ENCODE results near the gene CACNA1C. TPM values are rescaled to one million over a fixed set of nuclear protein-coding genes. Genes with fewer than 3 reads are reported as not detected.

Gene CACNA1C
- total RNA-seq, 2 donors from 2014 or later: 0.86 to 6.3 TPM

GRCh38 chr12:2283480-2283879, 230.7 kb downstream of the CACNA1C start:
- no peaks in the 10 kb centered on the region for H3K4me1 ChIP-seq (ENCODE audit: control insufficient read depth, insufficient read depth, low read length)
- H3K27ac ChIP-seq (ENCODE audit: low read depth, low read length): no peak overlapping the region
- WGBS, 2 experiments (ENCODE audit: insufficient coverage in 1 of 2, insufficient read length in 1 of 2): 87 to 89% methylated on average over 5 to 6 of the region's 6 CpGs
- no peaks in the 10 kb centered on the region for H3K27me3 ChIP-seq (ENCODE audit: control insufficient read depth, insufficient read depth, low read length, poor library complexity, severe bottlenecking)
- DNase-seq: peak; percentile 42
- H3K9ac ChIP-seq (ENCODE audit: extremely low read depth, low read length, poor library complexity, severe bottlenecking): no peak overlapping the region
- no peak overlapping the region for H3K27ac Mint-ChIP-seq
- H3K9me3 Mint-ChIP-seq: peaks cover 8% of the 10 kb centered on the region
- H3K4me3 ChIP-seq (ENCODE audit: low read length): no peak overlapping the region
- no peaks in the 10 kb centered on the region for H3K36me3 Mint-ChIP-seq (ENCODE audit: low read depth)
- peaks cover 26% of the 10 kb centered on the region for H3K4me1 Mint-ChIP-seq
- no peaks in the 10 kb centered on the region for H3K27me3 Mint-ChIP-seq (ENCODE audit: insufficient read depth)
- H3K9me3 ChIP-seq (ENCODE audit: control insufficient read depth, low read length): no peaks in the 10 kb centered on the region
- no peaks in the 10 kb centered on the region for H3K36me3 ChIP-seq (ENCODE audit: control insufficient read depth, insufficient read depth, low read length)
- no peak overlapping the region for H3K4me3 Mint-ChIP-seq
- no peak for TF ChIP-seq CTCF (conservative IDR thresholded peaks at IDR 0.05)

GRCh38 chr12:2283916-2284315, 231.1 kb downstream of the CACNA1C start:
- H3K4me1 ChIP-seq (ENCODE audit: control insufficient read depth, insufficient read depth, low read length): no peaks in the 10 kb centered on the region
- WGBS, 2 experiments (ENCODE audit: insufficient coverage in 1 of 2, insufficient read length in 1 of 2): 86 to 92% methylated on average over 7 to 10 of the region's 10 CpGs
- peak; percentile 57 for DNase-seq
- H3K9me3 Mint-ChIP-seq: peaks cover 8% of the 10 kb centered on the region
- no peaks in the 10 kb centered on the region for H3K27me3 Mint-ChIP-seq (ENCODE audit: insufficient read depth)
- peak overlapping the region; percentile 14 for H3K27ac ChIP-seq (ENCODE audit: low read depth, low read length)
- H3K9ac ChIP-seq (ENCODE audit: extremely low read depth, low read length, poor library complexity, severe bottlenecking): no peak overlapping the region
- H3K27ac Mint-ChIP-seq: no peak overlapping the region
- H3K36me3 Mint-ChIP-seq (ENCODE audit: low read depth): no peaks in the 10 kb centered on the region
- H3K9me3 ChIP-seq (ENCODE audit: control insufficient read depth, low read length): no peaks in the 10 kb centered on the region
- no peaks in the 10 kb centered on the region for H3K27me3 ChIP-seq (ENCODE audit: control insufficient read depth, insufficient read depth, low read length, poor library complexity, severe bottlenecking)
- no peaks in the 10 kb centered on the region for H3K36me3 ChIP-seq (ENCODE audit: control insufficient read depth, insufficient read depth, low read length)
- TF ChIP-seq CTCF (conservative IDR thresholded peaks at IDR 0.05): no peak
- H3K4me1 Mint-ChIP-seq: peaks cover 31% of the 10 kb centered on the region
- H3K4me3 ChIP-seq (ENCODE audit: low read length): no peak overlapping the region
- H3K4me3 Mint-ChIP-seq: no peak overlapping the region

GRCh38 chr12:2284321-2284813, 231.6 kb downstream of the CACNA1C start:
- peak overlapping the region; percentile 14 for H3K27ac ChIP-seq (ENCODE audit: low read depth, low read length)
- H3K9ac ChIP-seq (ENCODE audit: extremely low read depth, low read length, poor library complexity, severe bottlenecking): no peak overlapping the region
- no peaks in the 10 kb centered on the region for H3K27me3 ChIP-seq (ENCODE audit: control insufficient read depth, insufficient read depth, low read length, poor library complexity, severe bottlenecking)
- no peaks in the 10 kb centered on the region for H3K4me1 ChIP-seq (ENCODE audit: control insufficient read depth, insufficient read depth, low read length)
- 89 to 94% methylated on average over 9 to 10 of the region's 10 CpGs for WGBS, 2 experiments (ENCODE audit: insufficient coverage in 1 of 2, insufficient read length in 1 of 2)
- H3K27me3 Mint-ChIP-seq (ENCODE audit: insufficient read depth): no peaks in the 10 kb centered on the region
- no peak overlapping the region for H3K4me3 Mint-ChIP-seq
- no peak for TF ChIP-seq CTCF (conservative IDR thresholded peaks at IDR 0.05)
- peaks cover 8% of the 10 kb centered on the region for H3K9me3 Mint-ChIP-seq
- H3K9me3 ChIP-seq (ENCODE audit: control insufficient read depth, low read length): no peaks in the 10 kb centered on the region
- no peak overlapping the region for H3K4me3 ChIP-seq (ENCODE audit: low read length)
- no peaks in the 10 kb centered on the region for H3K36me3 ChIP-seq (ENCODE audit: control insufficient read depth, insufficient read depth, low read length)
- H3K27ac Mint-ChIP-seq: no peak overlapping the region
- H3K36me3 Mint-ChIP-seq (ENCODE audit: low read depth): no peaks in the 10 kb centered on the region
- H3K4me1 Mint-ChIP-seq: peaks cover 35% of the 10 kb centered on the region
- DNase-seq: no peak

All from endodermal cell (in vitro differentiated cells).